Measurements from ENCODE around the gene CFAP45.
"Not testable (repeated sequence)": the region's sequence is repeated elsewhere in the genome, so short reads cannot be mapped to it uniquely, and the experiment has no call there.

DNA sequence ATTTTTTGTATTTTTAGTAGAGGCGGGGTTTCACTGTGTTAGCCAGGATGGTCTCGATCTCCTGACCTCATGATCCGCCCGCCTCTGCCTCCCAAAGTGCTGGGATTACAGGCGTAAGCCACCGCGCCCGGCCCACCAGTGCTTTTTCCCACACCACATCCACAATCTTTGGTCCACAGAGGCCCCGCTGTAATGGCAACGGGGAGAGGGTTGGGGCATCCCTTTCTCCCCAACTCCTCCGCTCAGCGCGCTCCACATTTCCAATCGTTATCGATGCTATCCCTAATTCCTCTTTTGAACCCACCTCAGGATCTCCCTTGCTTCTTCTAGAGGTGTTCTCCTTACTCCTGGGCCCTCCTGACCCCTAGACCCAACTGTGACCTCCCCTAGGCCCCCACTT, 331 bp downstream of the CFAP45 start:
- TF ChIP-seq, protein P1, sequence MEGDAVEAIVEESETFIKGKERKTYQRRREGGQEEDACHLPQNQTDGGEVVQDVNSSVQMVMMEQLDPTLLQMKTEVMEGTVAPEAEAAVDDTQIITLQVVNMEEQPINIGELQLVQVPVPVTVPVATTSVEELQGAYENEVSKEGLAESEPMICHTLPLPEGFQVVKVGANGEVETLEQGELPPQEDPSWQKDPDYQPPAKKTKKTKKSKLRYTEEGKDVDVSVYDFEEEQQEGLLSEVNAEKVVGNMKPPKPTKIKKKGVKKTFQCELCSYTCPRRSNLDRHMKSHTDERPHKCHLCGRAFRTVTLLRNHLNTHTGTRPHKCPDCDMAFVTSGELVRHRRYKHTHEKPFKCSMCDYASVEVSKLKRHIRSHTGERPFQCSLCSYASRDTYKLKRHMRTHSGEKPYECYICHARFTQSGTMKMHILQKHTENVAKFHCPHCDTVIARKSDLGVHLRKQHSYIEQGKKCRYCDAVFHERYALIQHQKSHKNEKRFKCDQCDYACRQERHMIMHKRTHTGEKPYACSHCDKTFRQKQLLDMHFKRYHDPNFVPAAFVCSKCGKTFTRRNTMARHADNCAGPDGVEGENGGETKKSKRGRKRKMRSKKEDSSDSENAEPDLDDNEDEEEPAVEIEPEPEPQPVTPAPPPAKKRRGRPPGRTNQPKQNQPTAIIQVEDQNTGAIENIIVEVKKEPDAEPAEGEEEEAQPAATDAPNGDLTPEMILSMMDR (conservative IDR thresholded peaks at IDR 0.05; ENCODE audit: low read depth in 2 of 2) = not testable (repeated sequence)
- not testable (repeated sequence) for TF ChIP-seq POLR2AphosphoS5 (IDR thresholded peaks at IDR 0.05; ENCODE audit: low read depth); ZNF114 (CRISPR knock-in tag; IDR thresholded peaks at IDR 0.05); EZH2 (IDR thresholded peaks at IDR 0.05; ENCODE audit: low read depth, unreplicated experiment); NANOG (IDR thresholded peaks at IDR 0.05; ENCODE audit: borderline replicate concordance); STAT1 (IDR thresholded peaks at IDR 0.05; ENCODE audit: unreplicated experiment); CREB1 (CRISPR knock-in tag; IDR thresholded peaks at IDR 0.05; ENCODE audit: low read depth)
- TF ChIP-seq, protein P2, sequence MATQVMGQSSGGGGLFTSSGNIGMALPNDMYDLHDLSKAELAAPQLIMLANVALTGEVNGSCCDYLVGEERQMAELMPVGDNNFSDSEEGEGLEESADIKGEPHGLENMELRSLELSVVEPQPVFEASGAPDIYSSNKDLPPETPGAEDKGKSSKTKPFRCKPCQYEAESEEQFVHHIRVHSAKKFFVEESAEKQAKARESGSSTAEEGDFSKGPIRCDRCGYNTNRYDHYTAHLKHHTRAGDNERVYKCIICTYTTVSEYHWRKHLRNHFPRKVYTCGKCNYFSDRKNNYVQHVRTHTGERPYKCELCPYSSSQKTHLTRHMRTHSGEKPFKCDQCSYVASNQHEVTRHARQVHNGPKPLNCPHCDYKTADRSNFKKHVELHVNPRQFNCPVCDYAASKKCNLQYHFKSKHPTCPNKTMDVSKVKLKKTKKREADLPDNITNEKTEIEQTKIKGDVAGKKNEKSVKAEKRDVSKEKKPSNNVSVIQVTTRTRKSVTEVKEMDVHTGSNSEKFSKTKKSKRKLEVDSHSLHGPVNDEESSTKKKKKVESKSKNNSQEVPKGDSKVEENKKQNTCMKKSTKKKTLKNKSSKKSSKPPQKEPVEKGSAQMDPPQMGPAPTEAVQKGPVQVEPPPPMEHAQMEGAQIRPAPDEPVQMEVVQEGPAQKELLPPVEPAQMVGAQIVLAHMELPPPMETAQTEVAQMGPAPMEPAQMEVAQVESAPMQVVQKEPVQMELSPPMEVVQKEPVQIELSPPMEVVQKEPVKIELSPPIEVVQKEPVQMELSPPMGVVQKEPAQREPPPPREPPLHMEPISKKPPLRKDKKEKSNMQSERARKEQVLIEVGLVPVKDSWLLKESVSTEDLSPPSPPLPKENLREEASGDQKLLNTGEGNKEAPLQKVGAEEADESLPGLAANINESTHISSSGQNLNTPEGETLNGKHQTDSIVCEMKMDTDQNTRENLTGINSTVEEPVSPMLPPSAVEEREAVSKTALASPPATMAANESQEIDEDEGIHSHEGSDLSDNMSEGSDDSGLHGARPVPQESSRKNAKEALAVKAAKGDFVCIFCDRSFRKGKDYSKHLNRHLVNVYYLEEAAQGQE (IDR thresholded peaks at IDR 0.05; ENCODE audit: unreplicated experiment) = not testable (repeated sequence)

Measured in GM23338 (cell line).